HG03571 (cell line): ENCODE results near the gene ZNF423.
"Not testable (repeated sequence)": the region's sequence is repeated elsewhere in the genome, so short reads cannot be mapped to it uniquely, and the experiment has no call there.

Experiments used
- ATAC-seq: cut with Tn5 transposase; IDR thresholded peaks from one replicate; pipeline ENCODE4 v1.9.1; 2021; ENCODE audit not compliant: unreplicated experiment

The ZNF423 gene

DNA sequence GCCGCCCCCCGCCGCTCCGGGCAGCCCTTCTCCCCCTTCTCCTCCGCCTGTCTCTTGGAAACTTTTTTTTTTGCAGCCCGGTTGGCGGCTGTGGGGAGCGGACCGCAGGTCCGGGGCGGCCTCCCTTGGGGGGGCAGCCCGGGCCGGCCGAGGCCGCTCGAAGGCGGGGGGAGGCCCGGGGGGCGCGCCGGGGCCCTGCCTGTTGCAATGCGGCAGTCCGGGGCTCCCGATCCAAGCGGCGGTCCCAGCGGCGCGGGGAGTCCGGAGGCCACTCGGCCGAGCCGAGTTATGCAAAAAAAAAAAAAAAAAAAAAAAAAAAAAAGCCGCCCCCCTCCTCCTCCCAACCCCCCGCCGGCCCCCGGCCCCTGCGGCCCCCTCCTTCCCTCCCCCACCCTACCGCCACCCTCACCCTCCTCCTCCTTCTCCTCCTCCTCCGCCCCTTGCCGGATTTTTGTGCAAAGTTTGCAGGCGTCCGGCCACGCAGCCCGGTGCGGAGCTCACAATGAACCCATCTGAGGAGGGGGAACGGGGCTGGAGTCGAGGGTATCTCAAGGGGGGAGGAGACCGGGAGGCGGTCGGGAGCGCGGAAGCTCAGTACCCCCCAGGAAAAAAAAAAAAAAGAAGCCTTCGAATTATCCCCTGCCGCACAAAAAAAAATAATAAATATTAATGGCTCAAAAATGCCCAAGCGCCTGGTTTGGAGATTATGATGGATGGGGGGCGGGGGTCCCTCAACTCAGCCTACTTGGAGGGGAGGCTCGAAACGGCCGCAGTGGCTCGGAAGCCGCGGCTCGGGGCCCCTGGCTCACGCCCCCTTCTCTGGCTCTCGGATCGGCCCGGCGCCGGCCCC is at the start of gene ZNF423:
ZNF423 (minus strand) TSS at position 291 of the 850 bp plus-strand sequence. CDS start 338 bp downstream, outside the sequence.
- no peak for ATAC-seq

DNA sequence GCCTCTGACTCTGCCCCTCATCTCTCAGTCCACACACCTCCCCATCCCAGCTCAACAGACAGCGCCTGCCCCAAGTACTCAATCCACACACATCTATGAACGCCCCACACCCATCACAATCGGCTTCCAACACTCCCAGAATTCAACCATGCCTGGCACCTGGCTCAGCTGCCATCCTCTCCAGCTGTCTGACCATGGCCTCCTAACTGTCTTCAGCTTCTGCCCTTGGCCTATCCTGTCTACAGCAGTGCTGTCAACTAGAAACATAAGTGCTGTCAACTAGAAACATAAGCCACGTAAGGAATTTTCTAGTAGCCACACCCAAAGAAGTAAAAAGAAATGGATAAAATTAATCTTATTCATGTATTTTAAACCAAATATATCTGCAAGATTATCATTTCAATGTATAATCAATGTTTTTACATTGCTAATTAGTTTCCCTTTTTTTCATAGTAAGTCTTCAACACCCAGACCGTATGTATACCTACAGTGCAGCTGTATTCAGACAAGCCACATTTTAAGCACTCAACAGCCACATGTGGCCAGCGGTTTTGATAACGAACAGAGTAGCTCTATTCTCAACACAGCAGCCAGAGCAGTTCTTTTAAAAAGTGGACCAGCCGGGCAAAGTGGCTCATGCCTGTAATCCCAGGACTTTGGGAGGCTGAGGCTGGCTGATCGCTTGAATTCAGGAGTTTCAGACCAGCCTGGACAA is 48.6 kb upstream of the ZNF423 start:
- no peak for ATAC-seq

DNA sequence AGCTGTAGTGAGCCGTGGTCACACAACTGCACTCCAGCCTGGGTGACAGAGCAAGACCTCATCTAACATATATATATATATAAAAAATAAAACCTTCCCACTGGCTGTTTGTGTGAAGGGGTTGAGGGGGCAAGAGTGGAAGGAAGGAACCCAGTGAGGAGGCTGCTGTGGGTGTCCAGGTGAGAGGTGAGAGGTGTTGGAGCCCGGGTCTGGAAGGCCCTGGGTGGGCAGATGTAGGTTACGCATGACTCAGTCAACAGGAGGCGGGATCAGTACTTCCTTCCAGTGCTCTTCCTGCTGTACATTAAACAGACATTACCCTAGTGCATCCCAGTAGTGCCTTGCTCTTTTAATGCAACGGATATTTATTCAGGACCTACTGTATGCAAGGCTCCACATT is 47.0 kb upstream of the ZNF423 start:
- no peak for ATAC-seq

DNA sequence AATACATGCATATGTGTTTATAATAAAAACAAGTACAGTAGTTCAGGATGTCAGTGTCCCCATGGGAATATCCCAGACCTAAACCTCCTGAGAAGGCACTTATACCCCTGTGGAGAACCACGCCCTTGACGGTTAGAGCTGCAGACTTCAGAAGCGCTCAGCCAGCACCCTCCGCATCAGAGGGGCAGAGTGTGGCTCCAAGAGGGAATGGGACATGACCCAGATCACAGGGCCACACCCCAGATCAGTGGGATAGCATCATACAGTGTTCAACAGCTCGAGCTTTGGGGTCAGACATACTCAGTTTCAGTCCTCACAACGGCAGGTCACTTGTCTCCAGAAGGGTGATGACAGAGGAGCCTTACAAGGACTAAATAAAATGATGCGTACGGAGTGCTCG is 45.8 kb upstream of the ZNF423 start:
- no peak for ATAC-seq

DNA sequence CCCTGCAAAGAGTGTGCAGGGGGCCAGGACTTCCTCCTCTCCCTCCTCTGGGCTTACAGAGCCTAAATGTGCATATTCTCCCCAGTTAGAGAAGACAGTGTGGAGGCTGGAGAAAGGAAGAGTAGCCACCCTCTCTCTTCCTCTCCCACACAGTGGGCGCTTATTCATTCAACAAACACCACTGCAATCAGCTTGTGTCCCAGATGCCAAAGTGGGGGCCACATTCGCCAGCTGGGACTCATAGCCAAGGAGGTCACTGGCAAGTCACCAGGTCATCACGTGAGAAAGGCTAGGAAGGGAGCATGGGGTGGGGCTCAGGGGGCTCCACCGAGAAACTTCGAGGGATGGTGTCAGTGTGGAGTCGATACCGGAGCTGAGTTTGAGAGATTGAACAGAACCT is 45.0 kb upstream of the ZNF423 start:
- no peak for ATAC-seq

DNA sequence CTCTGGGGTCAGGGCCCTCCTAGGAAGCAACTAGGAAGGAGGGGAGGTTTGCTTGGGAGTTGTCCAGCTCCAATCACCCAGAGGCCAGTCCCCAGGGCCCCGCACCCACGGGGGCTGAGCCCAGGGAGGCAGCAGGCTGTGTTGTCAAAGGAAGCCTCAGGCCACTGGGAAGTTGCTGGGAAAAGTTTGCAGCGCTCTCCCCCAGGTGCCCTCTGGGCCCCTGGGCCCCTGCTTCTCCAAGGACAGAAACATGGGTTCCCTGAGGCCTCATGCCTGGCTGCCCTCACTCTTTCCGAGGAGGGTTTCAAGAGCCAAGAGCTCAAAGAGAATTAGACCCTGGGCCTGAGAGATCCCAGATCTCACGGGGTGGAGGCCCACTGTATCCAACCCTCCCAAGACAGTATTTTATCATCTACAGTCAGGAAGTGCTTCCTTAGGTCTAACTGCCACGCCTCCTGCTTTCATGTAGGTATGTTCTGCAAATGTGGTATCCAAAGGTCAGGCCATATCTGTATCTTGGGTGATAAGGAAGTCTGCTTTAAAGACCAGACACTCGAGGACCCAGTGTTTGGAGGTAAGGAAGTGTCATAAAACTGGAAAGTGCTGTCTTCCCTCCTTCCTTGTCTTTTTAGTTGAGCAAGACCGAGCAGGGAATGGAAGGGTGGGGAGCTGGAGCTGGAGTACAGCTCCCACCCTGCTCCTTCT is 44.2 kb upstream of the ZNF423 start:
- no peak for ATAC-seq

DNA sequence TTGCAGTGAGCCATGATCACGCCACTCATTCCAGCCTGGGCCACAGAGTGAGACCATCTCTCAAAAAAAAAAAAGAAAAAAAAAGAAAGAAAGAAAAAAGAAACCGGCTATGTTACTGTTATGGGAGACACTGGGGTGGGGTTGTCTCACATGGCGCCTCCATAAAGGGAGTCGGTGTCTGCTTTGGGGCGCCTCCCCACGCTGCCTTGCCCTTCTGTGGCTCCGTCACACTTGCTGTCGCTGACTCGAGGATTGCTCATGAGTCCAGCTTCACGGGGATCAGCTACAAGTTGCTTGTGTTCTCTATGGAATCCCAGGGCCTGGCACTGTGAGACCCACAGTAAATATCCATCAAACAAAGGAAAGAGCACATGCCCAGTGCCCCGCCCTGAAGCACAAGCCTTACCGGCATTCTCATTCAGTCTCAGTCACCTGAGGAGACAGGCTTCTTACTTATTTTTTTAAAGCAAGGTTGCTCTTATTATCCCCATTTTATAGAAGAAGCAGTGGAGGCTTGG is 40.6 kb upstream of the ZNF423 start:
- ATAC-seq = no peak

DNA sequence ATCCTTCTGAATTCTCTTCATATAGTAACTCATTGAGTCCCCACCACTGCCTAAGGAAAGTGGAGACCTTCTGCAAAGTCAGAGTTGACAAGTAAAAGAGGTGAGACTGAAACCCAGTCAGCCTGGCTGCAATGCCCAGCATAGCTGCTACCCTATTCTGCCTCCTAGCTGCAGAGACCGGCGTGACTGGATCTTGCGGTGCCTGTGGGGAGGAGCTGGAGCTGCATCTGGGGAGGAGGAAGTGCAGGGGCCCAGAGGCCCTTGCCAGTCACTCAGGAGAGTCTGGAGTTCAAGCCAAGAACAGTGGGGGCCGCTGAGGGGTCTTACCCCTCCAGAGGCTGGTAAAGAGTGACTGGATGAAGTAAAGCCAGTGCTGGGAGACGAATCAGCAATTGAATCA is 35.0 kb upstream of the ZNF423 start:
- ATAC-seq = no peak

DNA sequence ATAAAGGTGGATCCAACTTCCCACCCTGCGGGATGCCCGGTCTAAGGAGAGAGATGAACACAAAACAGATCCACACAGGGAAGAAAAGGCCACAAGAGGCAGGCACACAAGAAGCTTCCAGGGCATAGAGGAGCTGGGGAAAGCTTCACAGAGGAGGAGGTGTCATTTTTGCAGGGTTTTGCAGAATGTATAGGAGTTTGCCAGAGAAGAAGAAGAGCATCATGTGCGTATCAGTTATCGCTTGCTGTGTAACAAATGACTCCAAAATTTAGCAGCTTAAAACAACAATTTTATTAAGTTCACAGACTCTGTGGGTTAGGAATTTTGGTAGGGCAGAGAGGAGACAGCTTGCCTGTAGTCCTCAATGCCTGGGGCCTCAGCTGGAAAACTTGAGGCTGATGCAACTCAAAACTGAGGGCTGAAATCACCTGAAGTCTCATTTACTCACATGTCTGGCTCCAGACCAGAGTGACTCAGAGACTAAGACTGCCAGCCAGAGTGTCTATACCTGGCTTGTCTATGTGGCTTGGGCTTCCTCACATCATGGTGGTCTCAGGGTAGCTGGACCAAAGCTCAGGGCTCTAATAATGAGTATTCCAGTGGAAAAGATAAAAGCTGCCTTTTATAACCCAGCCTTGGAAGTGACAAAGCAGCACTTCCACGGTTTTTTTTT is 33.9 kb upstream of the ZNF423 start:
- ATAC-seq = no peak

DNA sequence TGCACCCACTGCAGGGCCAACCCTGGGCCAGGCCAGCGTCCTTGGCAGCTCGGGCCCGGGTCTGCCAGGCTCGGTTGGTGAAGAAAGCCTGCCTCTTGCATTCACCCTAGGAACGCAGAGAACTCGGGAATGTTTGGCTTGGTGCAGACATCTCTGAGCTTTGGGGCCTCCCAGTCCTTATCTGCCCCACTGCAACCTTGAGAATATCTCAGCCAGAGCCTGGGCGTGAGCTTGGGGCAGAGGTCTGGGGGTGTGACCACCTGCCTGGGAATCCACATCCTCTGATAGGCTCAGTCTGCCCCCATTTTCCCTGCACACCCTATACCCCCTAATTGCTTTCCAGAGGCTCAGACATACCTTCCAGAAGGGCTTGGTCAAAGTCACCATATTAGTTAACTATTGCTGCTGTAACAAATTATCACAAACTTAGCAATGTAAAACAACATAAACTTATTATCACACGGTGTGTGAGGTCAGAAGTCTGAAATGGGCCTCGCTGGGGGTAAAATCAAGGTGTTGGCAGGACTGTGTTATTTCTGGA is 30.7 kb upstream of the ZNF423 start:
- no peak for ATAC-seq

DNA sequence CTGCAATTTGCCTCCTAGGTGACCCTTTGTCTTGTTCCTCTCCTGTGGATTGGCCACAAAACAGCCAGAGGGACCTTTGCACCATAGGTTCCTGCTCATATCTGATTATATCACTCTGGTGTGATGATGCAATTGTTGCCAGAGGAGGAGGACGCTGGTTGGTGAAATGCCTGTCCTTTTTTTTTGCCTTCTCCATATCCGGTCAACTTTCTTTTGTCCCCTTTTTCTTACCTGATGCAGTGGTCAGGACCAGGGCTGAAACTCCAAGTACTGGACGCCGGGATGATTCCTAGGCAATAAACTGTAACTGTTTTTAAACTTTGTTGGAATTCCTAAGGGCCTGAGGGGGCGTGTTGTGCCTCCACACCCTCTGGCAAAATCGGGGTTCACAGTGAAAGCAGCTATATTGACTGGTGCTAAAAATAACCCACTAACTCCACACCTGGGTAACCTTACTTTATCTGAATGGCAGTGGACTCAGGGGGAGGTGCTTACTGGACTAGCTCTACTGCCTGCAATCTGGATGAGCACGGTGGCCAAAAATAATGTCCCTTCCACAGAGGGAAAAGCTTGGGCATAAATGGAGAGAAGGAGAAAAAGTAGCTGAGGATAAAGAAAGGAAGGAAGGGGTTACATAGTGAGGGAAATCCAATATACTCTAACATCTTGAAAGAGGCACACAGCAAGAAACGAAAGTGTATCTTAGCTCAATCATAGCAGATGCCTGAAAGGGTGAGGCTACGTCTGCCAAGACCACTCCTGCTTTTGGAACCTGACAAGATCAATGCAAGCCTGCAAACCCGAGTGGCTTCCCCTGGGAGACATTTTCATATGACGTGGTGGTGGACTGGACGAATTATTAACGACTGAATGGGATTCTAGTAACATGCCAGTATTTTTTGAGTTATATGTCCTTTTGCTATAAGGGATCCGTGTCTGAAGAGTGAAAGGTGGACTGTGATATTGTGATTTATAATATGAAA is 28.4 kb upstream of the ZNF423 start:
- no peak for ATAC-seq

DNA sequence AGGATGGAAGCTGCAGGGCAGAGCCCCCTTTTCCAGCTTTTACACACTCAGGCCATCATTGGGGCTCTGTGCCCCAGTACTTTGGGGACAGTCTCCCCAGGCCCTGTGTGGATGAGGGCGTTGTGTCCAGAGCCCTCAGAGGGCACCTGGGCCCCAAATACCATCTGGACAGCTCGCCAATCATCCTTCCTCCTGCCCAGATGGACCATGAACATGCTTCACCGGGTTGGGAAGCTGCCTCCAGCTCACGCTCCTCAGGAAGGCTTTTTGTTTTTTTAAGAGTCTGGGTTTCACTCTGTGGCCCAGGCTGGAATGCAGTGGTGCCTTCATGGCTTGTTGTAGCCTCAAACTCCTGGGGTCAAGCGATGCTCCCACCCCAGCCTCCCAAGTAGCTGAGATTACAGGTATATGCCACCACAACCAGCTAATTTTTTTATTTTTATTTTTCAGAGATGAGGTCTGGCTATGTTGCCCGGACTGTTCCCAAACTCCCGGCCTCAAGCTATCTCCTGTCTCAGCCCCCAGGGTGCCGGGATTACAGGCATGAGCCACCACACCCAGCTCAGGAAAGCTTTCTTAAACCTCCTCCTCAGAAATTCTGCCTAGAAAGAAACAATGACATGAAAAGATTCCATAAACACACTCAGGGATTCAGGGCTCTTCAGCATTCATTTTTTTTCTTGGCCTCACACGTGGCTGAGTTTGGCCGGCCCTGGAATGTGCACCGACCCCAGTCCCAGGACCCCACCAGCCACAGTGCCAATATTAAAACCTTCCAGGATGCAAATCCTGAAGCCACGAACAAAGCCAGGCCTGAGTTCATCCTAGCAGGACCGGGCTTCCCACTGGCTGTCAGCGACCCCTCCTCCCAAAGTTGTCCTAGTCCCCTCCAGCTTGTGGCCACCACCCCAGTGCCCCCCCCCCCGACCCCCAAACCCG is 27.4 kb upstream of the ZNF423 start:
- no peak for ATAC-seq

DNA sequence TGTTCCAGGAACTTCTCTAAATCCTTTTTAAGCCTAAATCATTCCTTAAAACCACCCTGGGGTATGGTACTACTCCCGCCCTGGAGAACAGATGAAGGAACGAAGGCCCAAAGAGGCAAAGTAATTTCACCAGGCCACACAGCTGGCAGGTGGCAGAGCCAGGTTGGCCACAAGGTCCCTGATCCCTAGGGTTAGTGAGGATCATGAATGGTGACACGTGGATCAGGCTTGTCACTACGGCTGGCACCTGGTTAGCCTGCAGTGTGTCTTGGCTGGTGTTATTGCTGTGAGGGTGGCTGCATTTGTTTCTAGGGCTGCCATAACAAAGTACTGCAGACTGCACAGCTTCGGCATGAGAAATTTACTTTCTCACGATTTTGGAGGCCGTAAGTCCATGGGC is 26.0 kb upstream of the ZNF423 start:
- ATAC-seq = no peak

DNA sequence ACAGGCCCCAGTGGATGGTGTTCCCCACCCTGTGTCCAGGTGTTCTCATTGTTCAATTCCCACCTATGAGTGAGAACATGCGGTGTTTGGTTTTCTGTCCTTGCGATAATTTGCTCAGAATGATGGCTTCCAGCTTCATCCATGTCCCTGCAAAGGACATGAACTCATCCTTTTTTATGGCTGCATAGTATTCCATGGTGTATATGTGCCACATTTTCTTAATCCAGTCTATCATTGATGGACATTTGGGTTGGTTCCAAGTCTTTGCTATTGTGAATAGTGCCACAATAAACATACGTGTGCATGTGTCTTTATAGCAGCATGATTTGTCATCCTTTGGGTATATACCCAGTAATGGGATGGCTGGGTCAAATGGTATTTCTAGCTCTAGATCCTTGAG is 22.6 kb upstream of the ZNF423 start:
- ATAC-seq = not testable (repeated sequence)

DNA sequence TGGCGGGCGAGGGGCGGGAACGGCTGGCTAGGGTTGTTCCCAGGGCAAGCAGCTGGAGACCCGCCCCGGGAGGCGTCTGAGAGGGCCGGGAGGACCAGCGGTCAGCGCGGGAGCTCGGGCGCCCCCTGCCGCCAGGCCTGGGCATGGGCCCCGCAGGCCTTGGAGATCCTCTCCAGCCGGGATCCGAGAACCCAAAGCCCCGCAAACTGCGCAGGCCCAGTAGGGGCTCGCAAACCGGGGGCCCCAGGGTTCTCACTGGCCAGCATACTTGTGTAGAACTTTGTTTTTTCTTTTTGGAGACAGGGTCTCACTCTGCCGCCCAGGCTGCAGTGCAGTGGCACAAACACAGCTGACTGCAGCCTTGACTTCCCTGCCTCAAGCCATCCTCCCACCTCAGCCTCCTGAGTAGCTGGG is 20.8 kb upstream of the ZNF423 start:
- ATAC-seq = no peak

DNA sequence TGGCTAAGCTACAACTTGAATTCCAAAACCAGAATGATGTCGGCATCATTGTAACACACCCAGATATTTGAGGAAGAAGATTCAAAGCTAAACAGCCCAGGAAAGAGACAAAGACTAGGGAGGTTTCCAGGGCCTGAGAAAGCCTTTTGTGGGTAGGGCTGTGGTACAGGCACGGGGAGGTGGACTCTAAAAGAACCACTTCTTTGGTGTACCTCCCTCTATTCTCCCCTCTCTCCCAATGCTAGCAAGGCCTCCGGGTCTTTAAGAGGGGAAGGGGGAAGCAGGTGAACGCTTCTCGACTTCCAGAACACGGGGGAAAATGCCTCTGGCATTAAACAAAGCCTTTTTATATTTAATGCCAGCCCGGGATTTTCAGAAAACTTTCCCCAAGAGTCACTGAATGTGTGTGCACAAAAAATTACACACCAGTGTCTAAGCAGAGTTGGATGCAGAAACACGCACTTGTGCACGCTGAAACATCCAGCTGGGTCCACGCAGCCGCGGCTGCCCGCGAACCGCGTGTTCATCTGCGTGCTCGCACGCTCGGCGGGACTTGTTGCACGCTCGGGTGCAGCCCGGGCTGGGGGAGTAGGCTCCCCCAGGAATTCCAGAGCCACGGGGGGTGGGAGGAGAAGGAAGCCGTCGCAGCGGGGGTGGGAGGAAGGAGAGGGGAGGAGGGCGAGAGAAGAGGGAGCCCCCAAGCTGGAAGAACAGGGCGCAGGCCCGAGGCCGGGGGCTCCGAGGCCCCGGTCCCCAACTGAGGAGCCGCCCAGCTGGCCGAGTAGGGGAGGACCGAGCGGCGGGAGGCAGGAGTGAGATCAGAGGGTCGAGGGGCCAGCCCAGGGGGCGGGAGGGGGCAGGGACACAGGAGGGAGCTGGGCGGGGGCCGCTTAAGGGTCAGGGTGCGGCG is 20.1 kb upstream of the ZNF423 start:
- ATAC-seq = no peak

DNA sequence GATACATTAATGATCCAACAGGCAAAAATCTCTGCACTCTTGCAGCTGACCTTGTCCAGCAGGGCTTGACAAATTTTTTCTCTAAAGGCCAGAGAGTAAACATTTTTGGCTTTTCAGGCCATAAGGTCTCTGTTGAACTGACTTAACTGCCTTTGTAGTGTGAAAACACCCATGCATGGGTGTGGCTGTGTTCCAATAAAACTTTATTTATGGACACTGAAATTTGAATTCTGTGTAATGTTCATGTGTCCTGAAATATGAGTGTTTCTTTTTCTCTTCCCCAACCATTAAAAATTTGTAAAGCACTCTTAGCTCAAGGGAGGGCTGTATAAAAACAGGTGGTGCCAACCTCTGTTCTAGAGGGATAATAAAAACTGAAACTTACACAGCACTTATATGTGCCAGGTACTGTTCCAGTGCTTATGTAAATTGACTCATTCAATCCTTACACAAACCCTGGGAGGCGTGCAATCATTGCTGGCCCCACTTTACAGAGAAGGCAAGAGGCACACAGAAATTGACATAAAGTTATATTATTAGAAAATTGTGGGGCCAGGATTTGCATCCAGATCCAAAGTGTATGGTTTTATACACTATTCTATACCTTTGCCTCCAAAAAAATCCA is 18.8 kb upstream of the ZNF423 start:
- ATAC-seq = no peak
